K562 (cell line): Measurements from ENCODE around the gene LHX5. TPM values are rescaled to one million over a fixed set of nuclear protein-coding genes. Genes with fewer than 3 reads are reported as not detected.

Experiments
- ATF7 ChIP-seq: fragments of 450-650 bp; IDR thresholded peaks from 2 replicates; pipeline ENCODE4 v1.7.1; 2014; ENCODE audit warnings: mild to moderate bottlenecking, moderate library complexity
- CEBPB ChIP-seq: fragments of 450-650 bp; IDR thresholded peaks from 2 replicates; pipeline ENCODE4 v1.6.1; 2016; ENCODE audit warnings: missing genetic modification characterization, missing compliant biosample characterization
- DACH1 ChIP-seq: fragments of 450-650 bp; IDR thresholded peaks from 2 replicates; pipeline ENCODE4 v1.6.1; 2018; ENCODE audit not compliant: partially characterized antibody
- DPF2 ChIP-seq: fragments of 450-650 bp; IDR thresholded peaks from 2 replicates; pipeline ENCODE4 v1.6.1; 2016
- ESRRA ChIP-seq: fragments of 450-650 bp; IDR thresholded peaks from 2 replicates; pipeline ENCODE4 v1.6.1; 2014; ENCODE audit warnings: low read depth, mild to moderate bottlenecking, moderate library complexity, borderline replicate concordance
- GATAD2B ChIP-seq: fragments of 450-650 bp; IDR thresholded peaks from 2 replicates; pipeline ENCODE4 v1.6.1; 2017; ENCODE audit warnings: mild to moderate bottlenecking, borderline replicate concordance
- HCFC1 ChIP-seq: IDR thresholded peaks from 2 replicates; pipeline ENCODE4 v1.6.1; 2012; ENCODE audit warnings: low read depth, low read length, improper control_type of control experiment
- KAT7 ChIP-seq: sonication (generic); formaldehyde crosslinking; IDR thresholded peaks from 2 replicates; pipeline ENCODE4 v1.8.0; 2022; ENCODE audit warnings: missing genetic modification reagents, mild to moderate bottlenecking, borderline replicate concordance
- KAT8 ChIP-seq: fragments of 450-650 bp; IDR thresholded peaks from 2 replicates; pipeline ENCODE4 v1.6.1; 2016; ENCODE audit warnings: low read depth, mild to moderate bottlenecking
- KLF13 ChIP-seq: fragments of 450-650 bp; IDR thresholded peaks from 2 replicates; pipeline ENCODE4 v1.6.1; 2016; ENCODE audit warnings: missing genetic modification characterization, low read depth, mild to moderate bottlenecking, missing compliant biosample characterization, moderate library complexity, borderline replicate concordance
- NFXL1 ChIP-seq: fragments of 450-650 bp; formaldehyde crosslinking; IDR thresholded peaks from 2 replicates; pipeline ENCODE4 v1.4.0; 2021; ENCODE audit warnings: mild to moderate bottlenecking
- NR2F6 ChIP-seq: fragments of 450-650 bp; formaldehyde crosslinking; IDR thresholded peaks from 2 replicates; pipeline ENCODE4 v1.4.0; 2020; ENCODE audit warnings: mild to moderate bottlenecking
- POLR2A ChIP-seq: fragments of 450-650 bp; conservative IDR thresholded peaks from 2 replicates; pipeline ENCODE4 v1.6.1; 2016
- PRMT5 ChIP-seq: sonication (generic); formaldehyde crosslinking; IDR thresholded peaks from 2 replicates; pipeline ENCODE4 v1.5.0; 2020; ENCODE audit warnings: missing genetic modification reagents
- PTTG1 ChIP-seq: fragments of 450-650 bp; IDR thresholded peaks from 2 replicates; pipeline ENCODE4 v1.6.1; 2016; ENCODE audit warnings: low read depth, mild to moderate bottlenecking, missing genetic modification characterization, missing compliant biosample characterization
- RBM25 ChIP-seq: fragments of 200-400 bp; formaldehyde crosslinking; IDR thresholded peaks from 2 replicates; pipeline ENCODE4 v1.6.1; 2018; ENCODE audit warnings: low read length, low read depth, moderate library complexity; ENCODE audit not compliant: severe bottlenecking
- TCF7L2 ChIP-seq: fragments of 150-350 bp; IDR thresholded peaks from 2 replicates; pipeline ENCODE4 v1.6.1; 2016; ENCODE audit warnings: low read depth, mild to moderate bottlenecking, low read length, moderate library complexity
- ZNF311 ChIP-seq: fragments of 250-450 bp; sonication (Bioruptor Pico); IDR thresholded peaks from 2 replicates; pipeline ENCODE4 v1.4.0; 2020; ENCODE audit warnings: mild to moderate bottlenecking, moderate library complexity
- ZNF561 ChIP-seq: fragments of 450-650 bp; formaldehyde crosslinking; conservative IDR thresholded peaks from 2 replicates; pipeline ENCODE4 v1.4.0; 2020; ENCODE audit warnings: mild to moderate bottlenecking, moderate library complexity
- polyA plus RNA-seq, 8 experiments: library from polyadenylated mRNA; depleted of rRNA in 4 of 8; stranded (reverse) in 5 of 8; unstranded in 3 of 8; fragments of >200 nt; fragmentation: Nextera tagmentation in 2 of 8; fragmentation: Illumina TruSeq in 1 of 8; extraction: Ambion mirVana in 2 of 8; extraction: Trizol in 1 of 8; gene quantifications; 2 replicates each; pipeline versions ENCODE4 v1.2.1 to v1.2.3, GENCODE V29; 2011 to 2014; ENCODE audit warnings: inconsistent platforms in 1 of 8, missing spikeins in 1 of 8
- total RNA-seq, 7 experiments: library from RNA; depleted of rRNA in 6 of 7; stranded (reverse); fragments of >200 nt in 6 of 7; fragmentation: Illumina TruSeq in 2 of 7; extraction: Trizol in 2 of 7; gene quantifications; 2 replicates each; pipeline versions ENCODE4 v1.2.1 to v1.2.3, GENCODE V29; 2011 to 2021; ENCODE audit warnings: low replicate concordance in 1 of 7
- TF ChIP-seq, protein P1 (sequence below): IDR thresholded peaks from 2 replicates; pipeline ENCODE4 v1.6.1; 2016; ENCODE audit warnings: missing genetic modification characterization, missing compliant biosample characterization
- TF ChIP-seq, protein P2 (sequence below): fragments of 250-450 bp; sonication (Bioruptor Pico); IDR thresholded peaks from 2 replicates; pipeline ENCODE4 v1.8.0; 2021; ENCODE audit warnings: borderline replicate concordance, mild to moderate bottlenecking, moderate library complexity; ENCODE audit not compliant: poor library complexity, severe bottlenecking
- TF ChIP-seq, protein P3 (sequence below): fragments of 450-650 bp; formaldehyde crosslinking; conservative IDR thresholded peaks from 2 replicates; pipeline ENCODE4 v1.4.0; 2022; ENCODE audit warnings: mild to moderate bottlenecking, missing genetic modification characterization

The LHX5 gene
- total and polyA plus RNA-seq, 9 of the 15 experiments (the other 6 are each of a cell fraction or from before 2014, with no cell fraction given) = 0.04 to 0.17 (median 0.05) TPM; not detected in 6

DNA sequence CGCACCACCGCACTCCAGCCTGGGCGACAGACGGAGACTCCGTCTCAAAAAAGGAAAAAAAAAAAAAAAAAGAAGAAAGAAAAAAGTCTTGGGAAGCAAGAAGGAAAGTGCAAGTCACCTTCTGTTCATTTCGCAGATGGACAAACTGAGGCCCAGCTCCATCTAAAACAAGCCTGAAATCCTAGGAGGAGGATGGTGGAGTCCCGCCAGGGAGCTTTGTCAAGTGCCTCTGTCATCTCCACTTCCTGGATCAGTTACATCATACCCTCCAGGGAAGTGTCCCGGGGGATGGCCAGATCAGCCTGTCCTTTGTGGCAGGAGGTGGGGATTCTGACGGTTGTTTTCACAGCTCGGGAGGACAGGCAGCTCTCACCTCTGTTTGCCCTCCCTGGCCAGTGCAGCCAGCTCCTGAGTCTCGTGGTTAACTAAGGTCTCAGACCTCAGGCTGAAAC is 58.2 kb downstream of the LHX5 start (continued):
- TF ChIP-seq CEBPB (tag) (0 out of 2 replicates have a peak, but pooled peaks have one; percentile 8), POLR2A (no peak), DACH1 (no peak), ZNF311 (CRISPR knock-in tag) (no peak), PRMT5 (CRISPR knock-in tag) (no peak), KAT8 (no peak), DPF2 (no peak), TCF7L2 (no peak), ZNF561 (CRISPR knock-in tag) (no peak), KLF13 (tag) (no peak), ATF7 (no peak), PTTG1 (tag) (no peak), HCFC1 (no peak), KAT7 (CRISPR knock-in tag) (no peak), RBM25 (peak; percentile 87), GATAD2B (no peak), NR2F6 (CRISPR knock-in tag) (no peak), NFXL1 (no peak), ESRRA (peak; percentile 61; the same call in 1 of the 2 replicates)
- TF ChIP-seq, protein P1, sequence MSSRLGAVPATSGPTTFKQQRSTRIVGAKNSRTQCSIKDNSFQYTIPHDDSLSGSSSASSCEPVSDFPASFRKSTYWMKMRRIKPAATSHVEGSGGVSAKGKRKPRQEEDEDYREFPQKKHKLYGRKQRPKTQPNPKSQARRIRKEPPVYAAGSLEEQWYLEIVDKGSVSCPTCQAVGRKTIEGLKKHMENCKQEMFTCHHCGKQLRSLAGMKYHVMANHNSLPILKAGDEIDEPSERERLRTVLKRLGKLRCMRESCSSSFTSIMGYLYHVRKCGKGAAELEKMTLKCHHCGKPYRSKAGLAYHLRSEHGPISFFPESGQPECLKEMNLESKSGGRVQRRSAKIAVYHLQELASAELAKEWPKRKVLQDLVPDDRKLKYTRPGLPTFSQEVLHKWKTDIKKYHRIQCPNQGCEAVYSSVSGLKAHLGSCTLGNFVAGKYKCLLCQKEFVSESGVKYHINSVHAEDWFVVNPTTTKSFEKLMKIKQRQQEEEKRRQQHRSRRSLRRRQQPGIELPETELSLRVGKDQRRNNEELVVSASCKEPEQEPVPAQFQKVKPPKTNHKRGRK (tag) = no peak
- TF ChIP-seq, protein P2, sequence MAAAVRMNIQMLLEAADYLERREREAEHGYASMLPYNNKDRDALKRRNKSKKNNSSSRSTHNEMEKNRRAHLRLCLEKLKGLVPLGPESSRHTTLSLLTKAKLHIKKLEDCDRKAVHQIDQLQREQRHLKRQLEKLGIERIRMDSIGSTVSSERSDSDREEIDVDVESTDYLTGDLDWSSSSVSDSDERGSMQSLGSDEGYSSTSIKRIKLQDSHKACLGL (CRISPR knock-in tag) = no peak
- TF ChIP-seq, protein P3, sequence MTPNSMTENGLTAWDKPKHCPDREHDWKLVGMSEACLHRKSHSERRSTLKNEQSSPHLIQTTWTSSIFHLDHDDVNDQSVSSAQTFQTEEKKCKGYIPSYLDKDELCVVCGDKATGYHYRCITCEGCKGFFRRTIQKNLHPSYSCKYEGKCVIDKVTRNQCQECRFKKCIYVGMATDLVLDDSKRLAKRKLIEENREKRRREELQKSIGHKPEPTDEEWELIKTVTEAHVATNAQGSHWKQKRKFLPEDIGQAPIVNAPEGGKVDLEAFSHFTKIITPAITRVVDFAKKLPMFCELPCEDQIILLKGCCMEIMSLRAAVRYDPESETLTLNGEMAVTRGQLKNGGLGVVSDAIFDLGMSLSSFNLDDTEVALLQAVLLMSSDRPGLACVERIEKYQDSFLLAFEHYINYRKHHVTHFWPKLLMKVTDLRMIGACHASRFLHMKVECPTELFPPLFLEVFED = no peak
- TF ChIP-seq, all 486 proteins: peak for 22
